Measurements from ENCODE around the gene SBNO2. TPM values are rescaled to one million over a fixed set of nuclear protein-coding genes. Genes with fewer than 3 reads are reported as not detected.

The SBNO2 gene
- total and polyA plus RNA-seq, 9 of the 15 experiments (the other 6 are each of a cell fraction or from before 2014, with no cell fraction given) = 0.01 to 46.2 (median 6.7) TPM

DNA sequence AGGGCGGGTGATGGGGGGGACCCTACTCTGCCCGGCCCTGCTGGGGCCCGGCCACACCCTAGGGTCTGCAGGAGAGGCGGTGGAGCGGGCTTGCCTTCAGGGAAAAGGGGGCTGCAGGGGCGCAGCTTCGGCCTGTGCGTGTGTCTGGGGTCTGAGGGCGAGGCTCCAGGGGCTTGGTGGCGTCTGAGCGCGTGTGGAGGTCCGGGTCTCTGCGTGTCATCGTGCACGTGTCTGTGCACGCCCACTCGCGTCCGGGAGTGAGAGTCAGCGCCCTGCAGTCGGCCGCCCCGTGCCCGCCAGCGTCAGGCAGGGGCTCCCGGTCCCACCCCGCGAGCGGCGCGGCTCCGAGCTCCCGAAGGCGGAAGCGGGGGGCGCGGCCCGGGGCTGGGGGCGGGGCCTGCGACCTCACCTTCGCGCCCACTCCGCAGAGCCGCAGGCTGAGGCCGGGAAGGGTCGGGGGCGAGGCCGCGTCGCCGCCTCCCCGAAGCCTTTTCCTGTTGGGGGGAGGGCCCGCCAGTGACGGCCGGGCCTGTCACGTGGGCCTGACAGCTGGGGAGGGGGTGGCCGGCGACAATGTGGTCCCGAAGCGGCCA lies 107.2 kb downstream of the SBNO2 start, which contains the start of gene ARHGAP45 (continued):
- TF ChIP-seq, protein P1, sequence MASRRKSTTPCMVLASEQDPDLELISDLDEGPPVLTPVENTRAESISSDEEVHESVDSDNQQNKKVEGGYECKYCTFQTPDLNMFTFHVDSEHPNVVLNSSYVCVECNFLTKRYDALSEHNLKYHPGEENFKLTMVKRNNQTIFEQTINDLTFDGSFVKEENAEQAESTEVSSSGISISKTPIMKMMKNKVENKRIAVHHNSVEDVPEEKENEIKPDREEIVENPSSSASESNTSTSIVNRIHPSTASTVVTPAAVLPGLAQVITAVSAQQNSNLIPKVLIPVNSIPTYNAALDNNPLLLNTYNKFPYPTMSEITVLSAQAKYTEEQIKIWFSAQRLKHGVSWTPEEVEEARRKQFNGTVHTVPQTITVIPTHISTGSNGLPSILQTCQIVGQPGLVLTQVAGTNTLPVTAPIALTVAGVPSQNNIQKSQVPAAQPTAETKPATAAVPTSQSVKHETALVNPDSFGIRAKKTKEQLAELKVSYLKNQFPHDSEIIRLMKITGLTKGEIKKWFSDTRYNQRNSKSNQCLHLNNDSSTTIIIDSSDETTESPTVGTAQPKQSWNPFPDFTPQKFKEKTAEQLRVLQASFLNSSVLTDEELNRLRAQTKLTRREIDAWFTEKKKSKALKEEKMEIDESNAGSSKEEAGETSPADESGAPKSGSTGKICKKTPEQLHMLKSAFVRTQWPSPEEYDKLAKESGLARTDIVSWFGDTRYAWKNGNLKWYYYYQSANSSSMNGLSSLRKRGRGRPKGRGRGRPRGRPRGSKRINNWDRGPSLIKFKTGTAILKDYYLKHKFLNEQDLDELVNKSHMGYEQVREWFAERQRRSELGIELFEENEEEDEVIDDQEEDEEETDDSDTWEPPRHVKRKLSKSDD (conservative IDR thresholded peaks at IDR 0.05; ENCODE audit: low read length) = no peak
- TF ChIP-seq POLR2G (IDR thresholded peaks at IDR 0.05; ENCODE audit: low read depth, low read length) = peak; percentile 75
- no peak for TF ChIP-seq ATF1 (CRISPR knock-in tag; IDR thresholded peaks at IDR 0.05)
- TF ChIP-seq ATF1 (tag; IDR thresholded peaks at IDR 0.05) = 0 out of 2 replicates have a peak, but pooled peaks have one; percentile 14
- TF ChIP-seq RCOR1 (IDR thresholded peaks at IDR 0.05; ENCODE audit: borderline replicate concordance in 1 of 2, low read depth in 2 of 2, low read length in 2 of 2) = no peak
- peak; percentile 24; the same call in 1 of the 2 replicates for TF ChIP-seq EGR1 (conservative IDR thresholded peaks at IDR 0.05)
- peak; percentile 20; the same call in 1 of the 2 replicates for TF ChIP-seq PHF8 (IDR thresholded peaks at IDR 0.05; ENCODE audit: borderline replicate concordance, low read length)
- no peak for TF ChIP-seq HDAC8 (tag; IDR thresholded peaks at IDR 0.05)
- TF ChIP-seq CXXC5 (CRISPR knock-in tag; IDR thresholded peaks at IDR 0.05) = peak; percentile 61
- no peak for TF ChIP-seq CSDE1 (IDR thresholded peaks at IDR 0.05)
- peak; percentile 78 for TF ChIP-seq RAD51 (IDR thresholded peaks at IDR 0.05; ENCODE audit: borderline replicate concordance, low read depth)
- no peak for TF ChIP-seq TAF15 (IDR thresholded peaks at IDR 0.05; ENCODE audit: low read depth, low read length)
- TF ChIP-seq RBFOX2 (IDR thresholded peaks at IDR 0.05; ENCODE audit: low read depth, low read length) = peak; percentile 39
- TF ChIP-seq RBM34 (IDR thresholded peaks at IDR 0.05; ENCODE audit: borderline replicate concordance, insufficient read depth, low read length) = no peak
- TF ChIP-seq PML (IDR thresholded peaks at IDR 0.05; ENCODE audit: low read length) = no peak
- peak in 1 of 2 experiments; percentile 66; a peak in 2 of 4 replicates for TF ChIP-seq SIN3A (IDR thresholded peaks at IDR 0.05; ENCODE audit: borderline replicate concordance in 2 of 2, control insufficient read depth in 1 of 2, low read depth in 2 of 2, low read length in 2 of 2)
- no peak for TF ChIP-seq ZNF184 (CRISPR knock-in tag; IDR thresholded peaks at IDR 0.05)
- TF ChIP-seq GATAD2B (IDR thresholded peaks at IDR 0.05; ENCODE audit: borderline replicate concordance) = 0 out of 2 replicates have a peak, but pooled peaks have one; percentile 43
- TF ChIP-seq, protein P2, sequence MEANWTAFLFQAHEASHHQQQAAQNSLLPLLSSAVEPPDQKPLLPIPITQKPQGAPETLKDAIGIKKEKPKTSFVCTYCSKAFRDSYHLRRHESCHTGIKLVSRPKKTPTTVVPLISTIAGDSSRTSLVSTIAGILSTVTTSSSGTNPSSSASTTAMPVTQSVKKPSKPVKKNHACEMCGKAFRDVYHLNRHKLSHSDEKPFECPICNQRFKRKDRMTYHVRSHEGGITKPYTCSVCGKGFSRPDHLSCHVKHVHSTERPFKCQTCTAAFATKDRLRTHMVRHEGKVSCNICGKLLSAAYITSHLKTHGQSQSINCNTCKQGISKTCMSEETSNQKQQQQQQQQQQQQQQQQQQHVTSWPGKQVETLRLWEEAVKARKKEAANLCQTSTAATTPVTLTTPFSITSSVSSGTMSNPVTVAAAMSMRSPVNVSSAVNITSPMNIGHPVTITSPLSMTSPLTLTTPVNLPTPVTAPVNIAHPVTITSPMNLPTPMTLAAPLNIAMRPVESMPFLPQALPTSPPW (CRISPR knock-in tag; IDR thresholded peaks at IDR 0.05) = peak; percentile 40
- TF ChIP-seq NR3C1 (CRISPR knock-in tag; IDR thresholded peaks at IDR 0.05) = no peak
- TF ChIP-seq ZEB2 (IDR thresholded peaks at IDR 0.05) = no peak
- TF ChIP-seq MTA1 (IDR thresholded peaks at IDR 0.05; ENCODE audit: borderline replicate concordance) = no peak
- TF ChIP-seq, protein P3, sequence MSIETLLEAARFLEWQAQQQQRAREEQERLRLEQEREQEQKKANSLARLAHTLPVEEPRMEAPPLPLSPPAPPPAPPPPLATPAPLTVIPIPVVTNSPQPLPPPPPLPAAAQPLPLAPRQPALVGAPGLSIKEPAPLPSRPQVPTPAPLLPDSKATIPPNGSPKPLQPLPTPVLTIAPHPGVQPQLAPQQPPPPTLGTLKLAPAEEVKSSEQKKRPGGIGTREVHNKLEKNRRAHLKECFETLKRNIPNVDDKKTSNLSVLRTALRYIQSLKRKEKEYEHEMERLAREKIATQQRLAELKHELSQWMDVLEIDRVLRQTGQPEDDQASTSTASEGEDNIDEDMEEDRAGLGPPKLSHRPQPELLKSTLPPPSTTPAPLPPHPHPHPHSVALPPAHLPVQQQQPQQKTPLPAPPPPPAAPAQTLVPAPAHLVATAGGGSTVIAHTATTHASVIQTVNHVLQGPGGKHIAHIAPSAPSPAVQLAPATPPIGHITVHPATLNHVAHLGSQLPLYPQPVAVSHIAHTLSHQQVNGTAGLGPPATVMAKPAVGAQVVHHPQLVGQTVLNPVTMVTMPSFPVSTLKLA (conservative IDR thresholded peaks at IDR 0.05) = peak; percentile 52 to 84; a peak in 3 of 4 replicates
